GM23338 (cell line): Measurements from ENCODE around the gene PAM. TPM values are rescaled to one million over a fixed set of nuclear protein-coding genes. Genes with fewer than 3 reads are reported as not detected.

ENCODE experiments used
- ATAC-seq: fragments of 200-7000 bp; cut with Tn5 transposase; 3 replicates; pipeline ENCODE4 v1.9.1; 2020
- DNase-seq: peaks from one replicate; pipeline ENCODE4 v3.0.0-alpha.2; 2015; ENCODE audit warnings: low spot score
- H2AFZ ChIP-seq: fragments of 200-600 bp; sonication (generic); 2 replicates; pipeline ENCODE4 v1.8.0; 2016; ENCODE audit warnings: antibody characterized with exemption, mild to moderate bottlenecking, moderate library complexity
- H3F3A ChIP-seq: fragments of 200-600 bp; sonication (generic); replicated peaks from 2 replicates; pipeline ENCODE4 v1.8.0; 2017; ENCODE audit warnings: antibody characterized with exemption, mixed run types, low read depth
- H3K27ac ChIP-seq: fragments of 200-600 bp; sonication (generic); 2 replicates; pipeline ENCODE4 v1.6.1; 2016; ENCODE audit warnings: low read depth
- H3K27me3 ChIP-seq: fragments of 200-600 bp; sonication (generic); 2 replicates; pipeline ENCODE4 v1.8.0; 2016; ENCODE audit warnings: mild to moderate bottlenecking, mixed run types, moderate library complexity; ENCODE audit not compliant: insufficient read depth
- H3K36me3 ChIP-seq: fragments of 200-600 bp; sonication (generic); 2 replicates; pipeline ENCODE4 v1.8.0; 2016; ENCODE audit warnings: mild to moderate bottlenecking; ENCODE audit not compliant: insufficient read depth
- H3K4me1 ChIP-seq: fragments of 200-600 bp; sonication (generic); 2 replicates; pipeline ENCODE4 v1.8.0; 2016; ENCODE audit warnings: mild to moderate bottlenecking, moderate library complexity; ENCODE audit not compliant: insufficient read depth
- H3K4me2 ChIP-seq: fragments of 200-600 bp; sonication (generic); 2 replicates; pipeline ENCODE4 v1.7.1; 2017; ENCODE audit warnings: mixed run types
- H3K4me3 ChIP-seq: fragments of 200-600 bp; sonication (generic); 2 replicates; pipeline ENCODE4 v1.6.1; 2016; ENCODE audit warnings: mixed run types
- H3K79me2 ChIP-seq: fragments of 200-600 bp; sonication (generic); replicated peaks from 2 replicates; pipeline ENCODE4 v1.8.0; 2017; ENCODE audit warnings: mild to moderate bottlenecking; ENCODE audit not compliant: insufficient read depth
- H3K9me2 ChIP-seq: fragments of 200-600 bp; sonication (generic); 2 replicates; pipeline ENCODE4 v1.8.0; 2017; ENCODE audit not compliant: insufficient read depth
- H4K20me1 ChIP-seq: fragments of 200-600 bp; sonication (generic); replicated peaks from 2 replicates; pipeline ENCODE4 v1.8.0; 2017; ENCODE audit warnings: mild to moderate bottlenecking; ENCODE audit not compliant: insufficient read depth
- H3K27ac Mint-ChIP-seq: 2 replicates; pipeline ENCODE4 v1.8.0; 2020; ENCODE audit warnings: inconsistent platforms, mild to moderate bottlenecking, moderate library complexity, mixed read lengths
- H3K27me3 Mint-ChIP-seq: 3 replicates; pipeline ENCODE4 v1.8.0; 2022; ENCODE audit warnings: low read depth, mild to moderate bottlenecking, moderate library complexity, mixed read lengths, inconsistent platforms; ENCODE audit not compliant: insufficient read depth, poor library complexity
- H3K36me3 Mint-ChIP-seq: 3 replicates; pipeline ENCODE4 v1.8.0; 2021; ENCODE audit warnings: low read depth, mild to moderate bottlenecking, inconsistent platforms, moderate library complexity, mixed read lengths
- H3K4me1 Mint-ChIP-seq: 3 replicates; pipeline ENCODE4 v1.8.0; 2020; ENCODE audit warnings: mild to moderate bottlenecking, inconsistent platforms, mixed read lengths
- H3K4me3 Mint-ChIP-seq: 3 replicates; pipeline ENCODE4 v1.8.0; 2021; ENCODE audit warnings: moderate library complexity, mild to moderate bottlenecking, inconsistent platforms, mixed read lengths
- H3K9me3 Mint-ChIP-seq: 3 replicates; pipeline ENCODE4 v1.8.0; 2020; ENCODE audit warnings: moderate library complexity, mild to moderate bottlenecking, inconsistent platforms, mixed read lengths
- EZH2 ChIP-seq: fragments of 200-600 bp; sonication (generic); IDR thresholded peaks from one replicate; pipeline ENCODE4 v1.8.0; 2017; ENCODE audit warnings: antibody characterized with exemption, mild to moderate bottlenecking, low read depth; ENCODE audit not compliant: unreplicated experiment
- EZH2phosphoT487 ChIP-seq: fragments of 200-600 bp; sonication (generic); IDR thresholded peaks from one replicate; pipeline ENCODE4 v1.8.1; 2018; ENCODE audit warnings: antibody characterized with exemption; ENCODE audit not compliant: unreplicated experiment
- STAT1 ChIP-seq: IDR thresholded peaks from one replicate; pipeline ENCODE4 v1.6.1; 2016; ENCODE audit warnings: antibody characterized with exemption; ENCODE audit not compliant: unreplicated experiment
- polyA plus RNA-seq: library from polyadenylated mRNA; unstranded; fragments of >200 nt; fragmentation: Nextera tagmentation; extraction: Ambion mirVana; gene quantifications from 2 replicates; pipeline ENCODE4 v1.2.1, GENCODE V29; 2016
- total RNA-seq: library from RNA; depleted of rRNA; stranded (reverse); fragments of >200 nt; shearing (Covaris generic); gene quantifications from 2 replicates; pipeline ENCODE4 v1.2.3, GENCODE V29; 2014
- TF ChIP-seq, protein P1 (sequence below), 2 experiments: fragments of 200-600 bp in 1 of 2; sonication (generic) in 1 of 2; conservative IDR thresholded peaks; 2 replicates each; pipeline versions ENCODE4 v1.5.1 to v1.6.1; 2016 to 2017; ENCODE audit warnings: antibody characterized with exemption in 2 of 2, low read depth in 2 of 2, mild to moderate bottlenecking in 2 of 2, moderate library complexity in 1 of 2
- TF ChIP-seq, protein P2 (sequence below): fragments of 250-450 bp; sonication (Bioruptor Pico); IDR thresholded peaks from 2 replicates; pipeline ENCODE4 v1.5.0; 2020; ENCODE audit warnings: mild to moderate bottlenecking, moderate library complexity

PAM gene
- total and polyA plus RNA-seq, 2 experiments from 2014 or later = 33.9 to 79.4 TPM

DNA sequence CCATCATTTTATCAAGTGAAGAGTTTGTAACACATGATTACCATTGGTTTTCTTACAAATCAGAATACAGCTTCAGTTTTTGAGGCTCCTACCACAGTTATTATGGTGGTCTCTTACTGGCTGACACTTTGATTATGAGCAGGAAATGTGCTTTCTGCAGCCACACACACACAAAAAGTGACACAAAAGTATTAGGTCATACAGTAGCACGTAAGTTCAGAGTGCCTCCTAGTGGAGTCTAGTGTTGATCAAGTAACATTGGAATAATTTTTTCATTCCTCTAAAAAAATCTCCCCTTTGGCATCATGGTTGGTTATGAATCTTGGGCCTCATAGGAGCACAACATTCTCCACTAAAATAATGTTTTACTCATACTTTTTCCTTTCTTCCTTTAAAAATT lies 37.6 kb downstream of the PAM start:
- no peaks in the 10 kb centered on the region for H3K27me3 ChIP-seq
- peak; percentile 42 for DNase-seq
- H4K20me1 ChIP-seq = no peaks in the 10 kb centered on the region
- H3F3A ChIP-seq = no peaks in the 10 kb centered on the region
- Mint-ChIP-seq H3K9me3 (no peaks in the 10 kb centered on the region), H3K27me3 (peaks cover 5% of the 10 kb centered on the region), H3K27ac (no peak overlapping the region), H3K4me1 (peaks cover 48% of the 10 kb centered on the region), H3K4me3 (no peak overlapping the region), H3K36me3 (no peaks in the 10 kb centered on the region)
- H3K36me3 ChIP-seq = no peaks in the 10 kb centered on the region
- no peak overlapping the region for H3K27ac ChIP-seq
- H3K4me3 ChIP-seq = no peak overlapping the region
- H3K4me1 ChIP-seq = peaks cover 45% of the 10 kb centered on the region
- no peaks in the 10 kb centered on the region for H3K9me2 ChIP-seq
- no peak for ATAC-seq
- no peak overlapping the region for H3K4me2 ChIP-seq
- H3K79me2 ChIP-seq = no peaks in the 10 kb centered on the region; the same call in 1 of the 2 replicates
- H2AFZ ChIP-seq = no peak overlapping the region
- no peak for TF ChIP-seq STAT1
- TF ChIP-seq, protein P1, sequence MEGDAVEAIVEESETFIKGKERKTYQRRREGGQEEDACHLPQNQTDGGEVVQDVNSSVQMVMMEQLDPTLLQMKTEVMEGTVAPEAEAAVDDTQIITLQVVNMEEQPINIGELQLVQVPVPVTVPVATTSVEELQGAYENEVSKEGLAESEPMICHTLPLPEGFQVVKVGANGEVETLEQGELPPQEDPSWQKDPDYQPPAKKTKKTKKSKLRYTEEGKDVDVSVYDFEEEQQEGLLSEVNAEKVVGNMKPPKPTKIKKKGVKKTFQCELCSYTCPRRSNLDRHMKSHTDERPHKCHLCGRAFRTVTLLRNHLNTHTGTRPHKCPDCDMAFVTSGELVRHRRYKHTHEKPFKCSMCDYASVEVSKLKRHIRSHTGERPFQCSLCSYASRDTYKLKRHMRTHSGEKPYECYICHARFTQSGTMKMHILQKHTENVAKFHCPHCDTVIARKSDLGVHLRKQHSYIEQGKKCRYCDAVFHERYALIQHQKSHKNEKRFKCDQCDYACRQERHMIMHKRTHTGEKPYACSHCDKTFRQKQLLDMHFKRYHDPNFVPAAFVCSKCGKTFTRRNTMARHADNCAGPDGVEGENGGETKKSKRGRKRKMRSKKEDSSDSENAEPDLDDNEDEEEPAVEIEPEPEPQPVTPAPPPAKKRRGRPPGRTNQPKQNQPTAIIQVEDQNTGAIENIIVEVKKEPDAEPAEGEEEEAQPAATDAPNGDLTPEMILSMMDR (conservative IDR thresholded peaks at IDR 0.05; ENCODE audit: low read depth in 2 of 2) = peak; percentile 49 to 60
- TF ChIP-seq, protein P2, sequence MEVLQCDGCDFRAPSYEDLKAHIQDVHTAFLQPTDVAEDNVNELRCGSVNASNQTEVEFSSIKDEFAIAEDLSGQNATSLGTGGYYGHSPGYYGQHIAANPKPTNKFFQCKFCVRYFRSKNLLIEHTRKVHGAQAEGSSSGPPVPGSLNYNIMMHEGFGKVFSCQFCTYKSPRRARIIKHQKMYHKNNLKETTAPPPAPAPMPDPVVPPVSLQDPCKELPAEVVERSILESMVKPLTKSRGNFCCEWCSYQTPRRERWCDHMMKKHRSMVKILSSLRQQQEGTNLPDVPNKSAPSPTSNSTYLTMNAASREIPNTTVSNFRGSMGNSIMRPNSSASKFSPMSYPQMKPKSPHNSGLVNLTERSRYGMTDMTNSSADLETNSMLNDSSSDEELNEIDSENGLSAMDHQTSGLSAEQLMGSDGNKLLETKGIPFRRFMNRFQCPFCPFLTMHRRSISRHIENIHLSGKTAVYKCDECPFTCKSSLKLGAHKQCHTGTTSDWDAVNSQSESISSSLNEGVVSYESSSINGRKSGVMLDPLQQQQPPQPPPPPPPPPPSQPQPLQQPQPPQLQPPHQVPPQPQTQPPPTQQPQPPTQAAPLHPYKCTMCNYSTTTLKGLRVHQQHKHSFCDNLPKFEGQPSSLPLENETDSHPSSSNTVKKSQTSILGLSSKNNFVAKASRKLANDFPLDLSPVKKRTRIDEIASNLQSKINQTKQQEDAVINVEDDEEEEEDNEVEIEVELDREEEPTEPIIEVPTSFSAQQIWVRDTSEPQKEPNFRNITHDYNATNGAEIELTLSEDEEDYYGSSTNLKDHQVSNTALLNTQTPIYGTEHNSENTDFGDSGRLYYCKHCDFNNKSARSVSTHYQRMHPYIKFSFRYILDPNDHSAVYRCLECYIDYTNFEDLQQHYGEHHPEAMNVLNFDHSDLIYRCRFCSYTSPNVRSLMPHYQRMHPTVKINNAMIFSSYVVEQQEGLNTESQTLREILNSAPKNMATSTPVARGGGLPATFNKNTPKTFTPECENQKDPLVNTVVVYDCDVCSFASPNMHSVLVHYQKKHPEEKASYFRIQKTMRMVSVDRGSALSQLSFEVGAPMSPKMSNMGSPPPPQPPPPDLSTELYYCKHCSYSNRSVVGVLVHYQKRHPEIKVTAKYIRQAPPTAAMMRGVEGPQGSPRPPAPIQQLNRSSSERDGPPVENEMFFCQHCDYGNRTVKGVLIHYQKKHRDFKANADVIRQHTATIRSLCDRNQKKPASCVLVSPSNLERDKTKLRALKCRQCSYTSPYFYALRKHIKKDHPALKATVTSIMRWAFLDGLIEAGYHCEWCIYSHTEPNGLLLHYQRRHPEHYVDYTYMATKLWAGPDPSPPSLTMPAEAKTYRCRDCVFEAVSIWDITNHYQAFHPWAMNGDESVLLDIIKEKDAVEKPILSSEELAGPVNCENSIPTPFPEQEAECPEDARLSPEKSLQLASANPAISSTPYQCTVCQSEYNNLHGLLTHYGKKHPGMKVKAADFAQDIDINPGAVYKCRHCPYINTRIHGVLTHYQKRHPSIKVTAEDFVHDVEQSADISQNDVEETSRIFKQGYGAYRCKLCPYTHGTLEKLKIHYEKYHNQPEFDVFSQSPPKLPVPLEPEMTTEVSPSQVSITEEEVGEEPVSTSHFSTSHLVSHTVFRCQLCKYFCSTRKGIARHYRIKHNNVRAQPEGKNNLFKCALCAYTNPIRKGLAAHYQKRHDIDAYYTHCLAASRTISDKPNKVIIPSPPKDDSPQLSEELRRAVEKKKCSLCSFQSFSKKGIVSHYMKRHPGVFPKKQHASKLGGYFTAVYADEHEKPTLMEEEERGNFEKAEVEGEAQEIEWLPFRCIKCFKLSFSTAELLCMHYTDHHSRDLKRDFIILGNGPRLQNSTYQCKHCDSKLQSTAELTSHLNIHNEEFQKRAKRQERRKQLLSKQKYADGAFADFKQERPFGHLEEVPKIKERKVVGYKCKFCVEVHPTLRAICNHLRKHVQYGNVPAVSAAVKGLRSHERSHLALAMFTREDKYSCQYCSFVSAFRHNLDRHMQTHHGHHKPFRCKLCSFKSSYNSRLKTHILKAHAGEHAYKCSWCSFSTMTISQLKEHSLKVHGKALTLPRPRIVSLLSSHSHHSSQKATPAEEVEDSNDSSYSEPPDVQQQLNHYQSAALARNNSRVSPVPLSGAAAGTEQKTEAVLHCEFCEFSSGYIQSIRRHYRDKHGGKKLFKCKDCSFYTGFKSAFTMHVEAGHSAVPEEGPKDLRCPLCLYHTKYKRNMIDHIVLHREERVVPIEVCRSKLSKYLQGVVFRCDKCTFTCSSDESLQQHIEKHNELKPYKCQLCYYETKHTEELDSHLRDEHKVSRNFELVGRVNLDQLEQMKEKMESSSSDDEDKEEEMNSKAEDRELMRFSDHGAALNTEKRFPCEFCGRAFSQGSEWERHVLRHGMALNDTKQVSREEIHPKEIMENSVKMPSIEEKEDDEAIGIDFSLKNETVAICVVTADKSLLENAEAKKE = no peak

DNA sequence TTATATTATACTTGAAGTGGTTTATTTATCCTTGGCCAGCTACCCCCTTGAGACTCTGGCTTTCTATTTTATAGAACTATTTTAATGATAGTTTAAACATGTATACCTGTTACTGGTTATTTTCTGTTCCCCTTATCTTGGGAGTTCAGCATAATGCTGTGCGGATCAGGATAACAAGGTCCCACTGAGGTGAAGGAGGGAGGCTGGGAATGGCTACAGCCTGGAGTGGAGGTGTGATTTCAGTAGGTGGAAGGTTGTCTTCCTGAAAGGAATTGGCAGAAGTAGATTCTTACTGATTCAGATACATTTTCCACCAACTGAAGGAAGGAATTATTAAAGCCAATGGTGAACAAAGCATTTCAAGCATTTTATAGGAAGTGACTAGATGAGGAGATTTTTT lies 38.9 kb downstream of the PAM start:
- Histone ChIP-seq H3K27me3 (no peaks in the 10 kb centered on the region), H2AFZ (no peak overlapping the region), H3K36me3 (no peaks in the 10 kb centered on the region), H3F3A (no peaks in the 10 kb centered on the region), H4K20me1 (no peaks in the 10 kb centered on the region), H3K9me2 (no peaks in the 10 kb centered on the region), H3K4me2 (peak overlapping the region; percentile 0; the same call in 1 of the 2 replicates), H3K4me3 (no peak overlapping the region), H3K4me1 (peaks cover 58% of the 10 kb centered on the region), H3K27ac (peak overlapping the region; percentile 72), H3K79me2 (peaks cover 4% of the 10 kb centered on the region; the same call in 1 of the 2 replicates)
- ATAC-seq = peak; percentile 83
- Mint-ChIP-seq H3K36me3 (no peaks in the 10 kb centered on the region), H3K4me1 (peaks cover 60% of the 10 kb centered on the region), H3K27ac (peak overlapping the region; percentile 86), H3K4me3 (no peak overlapping the region), H3K9me3 (no peaks in the 10 kb centered on the region), H3K27me3 (peaks cover 5% of the 10 kb centered on the region)
- DNase-seq = peak; percentile 28
- TF ChIP-seq EZH2 (no peak), EZH2phosphoT487 (no peak)
